SU-DHL-6 (cell line): Measurements from ENCODE around the gene VSTM4.

ENCODE experiments used
- H2AFZ ChIP-seq: fragments of 200-600 bp; sonication (generic); 2 replicates; pipeline ENCODE4 v1.6.1; 2014; ENCODE audit warnings: low read depth, mild to moderate bottlenecking, moderate library complexity, mixed read lengths, antibody characterized with exemption, low read length; ENCODE audit not compliant: severe bottlenecking
- H3F3A ChIP-seq: fragments of 200-600 bp; shearing (Covaris generic); 2 replicates; pipeline ENCODE4 v1.6.0; 2016; ENCODE audit warnings: antibody characterized with exemption, mild to moderate bottlenecking; ENCODE audit not compliant: insufficient read depth
- H3K27ac ChIP-seq: fragments of 200-600 bp; sonication (generic); 2 replicates; pipeline ENCODE4 v1.5.1; 2016; ENCODE audit warnings: low read depth, mild to moderate bottlenecking, low read length, moderate library complexity, mixed read lengths
- H3K27me3 ChIP-seq: fragments of 200-600 bp; sonication (generic), shearing (Covaris generic); 2 replicates; pipeline ENCODE4 v1.6.0; 2014; ENCODE audit warnings: mild to moderate bottlenecking, low read length
- H3K36me3 ChIP-seq: fragments of 200-600 bp; sonication (generic); 2 replicates; pipeline ENCODE4 v1.6.1; 2014; ENCODE audit warnings: mild to moderate bottlenecking, low read length, mixed read lengths
- H3K4me2 ChIP-seq: fragments of 300-600, 200-600 bp; shearing (Covaris generic), sonication (generic); 2 replicates; pipeline ENCODE4 v1.6.0; 2014; ENCODE audit warnings: low read length, low read depth, mild to moderate bottlenecking; ENCODE audit not compliant: poor library complexity, severe bottlenecking
- H3K4me3 ChIP-seq: fragments of 200-600 bp; sonication (generic); 2 replicates; pipeline ENCODE4 v1.5.1; 2014; ENCODE audit warnings: antibody characterized with exemption, low read length, mild to moderate bottlenecking, mixed read lengths; ENCODE audit not compliant: insufficient read depth, poor library complexity, severe bottlenecking
- H3K79me2 ChIP-seq: fragments of 200-600 bp; sonication (generic); 2 replicates; pipeline ENCODE4 v1.6.1; 2014; ENCODE audit warnings: mild to moderate bottlenecking, low read length, moderate library complexity; ENCODE audit not compliant: insufficient read depth
- H3K9ac ChIP-seq: fragments of 200-600 bp; sonication (generic); 2 replicates; pipeline ENCODE4 v1.7.0; 2014; ENCODE audit warnings: mild to moderate bottlenecking, low read length
- H3K9me2 ChIP-seq: fragments of 200-600 bp; sonication (generic); replicated peaks from 2 replicates; pipeline ENCODE4 v1.6.1; 2014; ENCODE audit warnings: low read length; ENCODE audit not compliant: insufficient read depth
- H3K9me3 ChIP-seq: fragments of 200-600 bp; sonication (generic); 2 replicates; pipeline ENCODE4 v1.6.1; 2014; ENCODE audit warnings: low read length, mixed read lengths; ENCODE audit not compliant: insufficient read depth
- H4K20me1 ChIP-seq: fragments of 200-600 bp; sonication (generic); 2 replicates; pipeline ENCODE4 v1.6.1; 2014; ENCODE audit warnings: low read depth, mild to moderate bottlenecking, antibody characterized with exemption, low read length, moderate library complexity, mixed read lengths
- CTCF ChIP-seq: fragments of 200-600 bp; sonication (generic); IDR thresholded peaks from one replicate; pipeline ENCODE4 v1.5.1; 2017; ENCODE audit warnings: antibody characterized with exemption, mild to moderate bottlenecking, low read length, moderate library complexity; ENCODE audit not compliant: insufficient read depth, poor library complexity, severe bottlenecking
- EZH2phosphoT487 ChIP-seq: fragments of 200-600 bp; sonication (generic), shearing (Covaris generic); conservative IDR thresholded peaks from 2 replicates; pipeline ENCODE4 v1.6.1; 2018; ENCODE audit warnings: mild to moderate bottlenecking, antibody characterized with exemption, low read length, moderate library complexity, mixed read lengths

Gene VSTM4

DNA sequence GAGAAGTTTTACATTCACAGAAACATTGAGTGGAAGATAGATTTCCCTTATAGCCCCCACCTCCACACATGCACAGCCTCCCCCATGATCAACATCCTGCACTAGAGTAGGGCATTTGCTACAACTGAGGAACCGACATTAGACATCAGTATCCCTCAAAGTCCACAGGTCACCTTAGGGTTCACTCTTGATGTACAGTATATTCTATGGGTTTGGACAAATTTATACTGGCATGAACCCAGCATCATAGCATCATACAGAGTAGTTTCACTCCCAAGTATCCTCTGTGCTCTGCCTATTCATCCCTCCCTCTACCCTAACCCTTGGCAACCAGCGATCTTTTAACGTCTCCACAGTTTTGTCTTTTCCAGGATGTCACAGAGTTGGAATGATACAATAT lies 64.4 kb downstream of the VSTM4 start:
- TF ChIP-seq EZH2phosphoT487 (no peak), CTCF (no peak)
- H3K4me3 ChIP-seq, result no peak overlapping the region

GRCh38 chr10:49050366-49050765 lies 65.0 kb downstream of the VSTM4 start:
- Histone ChIP-seq H3K4me2 (no peak overlapping the region), H3K9me3 (no peaks in the 10 kb centered on the region), H3K9ac (no peak overlapping the region), H4K20me1 (no peaks in the 10 kb centered on the region), H3F3A (no peaks in the 10 kb centered on the region), H3K4me3 (no peak overlapping the region), H3K79me2 (no peaks in the 10 kb centered on the region), H3K27ac (no peak overlapping the region), H2AFZ (no peak overlapping the region), H3K27me3 (no peaks in the 10 kb centered on the region), H3K36me3 (no peaks in the 10 kb centered on the region), H3K9me2 (no peaks in the 10 kb centered on the region)
- no peak for TF ChIP-seq CTCF
- no peak for TF ChIP-seq EZH2phosphoT487

More for the DNA sequence above, 64.4 kb downstream of the VSTM4 start:
- Histone ChIP-seq H3K36me3 (no peaks in the 10 kb centered on the region), H4K20me1 (no peaks in the 10 kb centered on the region), H3K9ac (no peak overlapping the region), H3K9me3 (no peaks in the 10 kb centered on the region), H3K27ac (no peak overlapping the region), H2AFZ (no peak overlapping the region), H3K27me3 (no peaks in the 10 kb centered on the region), H3K4me2 (no peak overlapping the region), H3K79me2 (no peaks in the 10 kb centered on the region), H3F3A (no peaks in the 10 kb centered on the region), H3K9me2 (no peaks in the 10 kb centered on the region)

DNA sequence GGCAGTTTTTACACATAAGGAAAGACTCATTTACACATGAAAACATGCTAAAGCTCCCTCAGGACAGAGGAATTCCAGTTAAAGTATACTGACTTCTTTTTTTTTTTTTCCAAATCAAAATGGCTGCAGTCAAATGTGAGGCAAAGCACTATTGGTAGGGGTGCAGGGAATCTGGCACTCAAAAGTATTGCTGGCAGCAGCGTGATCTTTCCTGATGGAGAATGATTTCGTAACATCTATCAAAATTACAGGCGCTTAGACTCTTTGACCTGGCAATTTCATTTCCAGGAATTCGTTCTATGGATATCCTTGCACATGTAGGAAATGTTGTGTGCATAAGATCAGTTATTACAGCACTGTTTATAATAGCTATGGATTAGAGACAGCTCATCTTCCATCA lies 65.7 kb downstream of the VSTM4 start:
- Histone ChIP-seq H3K9ac (no peak overlapping the region), H3K4me3 (no peak overlapping the region), H3K79me2 (no peaks in the 10 kb centered on the region), H3F3A (no peaks in the 10 kb centered on the region), H3K27ac (no peak overlapping the region), H4K20me1 (no peaks in the 10 kb centered on the region), H3K36me3 (no peaks in the 10 kb centered on the region), H3K4me2 (no peak overlapping the region), H3K9me3 (no peaks in the 10 kb centered on the region), H3K9me2 (no peaks in the 10 kb centered on the region), H2AFZ (no peak overlapping the region), H3K27me3 (no peaks in the 10 kb centered on the region)
- no peak for TF ChIP-seq EZH2phosphoT487
- no peak for TF ChIP-seq CTCF
